K562 (cell line): ENCODE data around the gene SLC16A1. TPM values are rescaled to one million over a fixed set of nuclear protein-coding genes. Genes with fewer than 3 reads are reported as not detected.

ENCODE experiments used
- AFF1 ChIP-seq, 2 experiments: fragments of 450-650 bp; IDR thresholded peaks; 2 replicates each; pipeline ENCODE4 v1.6.1; 2018; ENCODE audit warnings: mild to moderate bottlenecking in 2 of 2, low read depth in 1 of 2; ENCODE audit not compliant: partially characterized antibody in 2 of 2
- FOXM1 ChIP-seq, 2 experiments: fragments of 450-650 bp in 1 of 2; sonication (generic) in 1 of 2; formaldehyde crosslinking in 1 of 2; IDR thresholded peaks; 2 replicates each; pipeline versions ENCODE4 v1.6.1 to v1.9.0; 2017 to 2022; ENCODE audit warnings: low read depth in 2 of 2, mild to moderate bottlenecking in 2 of 2, missing genetic modification reagents in 1 of 2, moderate library complexity in 1 of 2
- HCFC1 ChIP-seq: IDR thresholded peaks from 2 replicates; pipeline ENCODE4 v1.6.1; 2012; ENCODE audit warnings: low read depth, low read length, improper control_type of control experiment
- KAT7 ChIP-seq: sonication (generic); formaldehyde crosslinking; IDR thresholded peaks from 2 replicates; pipeline ENCODE4 v1.8.0; 2022; ENCODE audit warnings: missing genetic modification reagents, mild to moderate bottlenecking, borderline replicate concordance
- NCOA6 ChIP-seq: fragments of 450-650 bp; IDR thresholded peaks from 2 replicates; pipeline ENCODE4 v1.6.1; 2017; ENCODE audit warnings: mild to moderate bottlenecking
- RBM17 ChIP-seq: fragments of 200-400 bp; formaldehyde crosslinking; IDR thresholded peaks from 2 replicates; pipeline ENCODE4 v1.6.1; 2017; ENCODE audit warnings: low read depth, mild to moderate bottlenecking, low read length, borderline replicate concordance
- SIN3B ChIP-seq: fragments of 450-650 bp; IDR thresholded peaks from 2 replicates; pipeline ENCODE4 v1.6.1; 2017; ENCODE audit warnings: low read depth, mild to moderate bottlenecking, moderate library complexity
- SRSF9 ChIP-seq: fragments of 200-400 bp; formaldehyde crosslinking; IDR thresholded peaks from 2 replicates; pipeline ENCODE4 v1.6.1; 2017; ENCODE audit warnings: low read depth, low read length, borderline replicate concordance
- YY1 ChIP-seq, 3 experiments: IDR thresholded peaks; 2 replicates each; pipeline ENCODE4 v1.6.1; 2011; ENCODE audit warnings: low read length in 2 of 3, mild to moderate bottlenecking in 2 of 3, moderate library complexity in 2 of 3, borderline replicate concordance in 1 of 3, control low read depth in 1 of 3, low read depth in 1 of 3; ENCODE audit not compliant: insufficient read depth in 3 of 3, insufficient replicate concordance in 2 of 3, control insufficient read depth in 1 of 3, insufficient read length in 1 of 3; ENCODE audit errors: extremely low read depth in 1 of 3
- ZBTB33 ChIP-seq: sonication (generic); formaldehyde crosslinking; IDR thresholded peaks from 2 replicates; pipeline ENCODE4 v1.8.1; 2023; ENCODE audit warnings: mild to moderate bottlenecking, missing genetic modification reagents
- ZHX1 ChIP-seq: fragments of 150-350 bp; conservative IDR thresholded peaks from 2 replicates; pipeline ENCODE4 v1.6.1; 2014; ENCODE audit warnings: low read length
- ZNF76 ChIP-seq: fragments of 250-450 bp; sonication (Bioruptor Pico); IDR thresholded peaks from 2 replicates; pipeline ENCODE4 v1.4.0; 2020; ENCODE audit warnings: mild to moderate bottlenecking, moderate library complexity, borderline replicate concordance
- polyA plus RNA-seq, 8 experiments: library from polyadenylated mRNA; depleted of rRNA in 4 of 8; stranded (reverse) in 5 of 8; unstranded in 3 of 8; fragments of >200 nt; fragmentation: Nextera tagmentation in 2 of 8; fragmentation: Illumina TruSeq in 1 of 8; extraction: Ambion mirVana in 2 of 8; extraction: Trizol in 1 of 8; gene quantifications; 2 replicates each; pipeline versions ENCODE4 v1.2.1 to v1.2.3, GENCODE V29; 2011 to 2014; ENCODE audit warnings: inconsistent platforms in 1 of 8, missing spikeins in 1 of 8
- total RNA-seq, 7 experiments: library from RNA; depleted of rRNA in 6 of 7; stranded (reverse); fragments of >200 nt in 6 of 7; fragmentation: Illumina TruSeq in 2 of 7; extraction: Trizol in 2 of 7; gene quantifications; 2 replicates each; pipeline versions ENCODE4 v1.2.1 to v1.2.3, GENCODE V29; 2011 to 2021; ENCODE audit warnings: low replicate concordance in 1 of 7
- TF ChIP-seq, protein P1 (sequence below): fragments of 450-650 bp; IDR thresholded peaks from 2 replicates; pipeline ENCODE4 v1.6.1; 2016; ENCODE audit warnings: missing biosample characterization, missing genetic modification characterization
- TF ChIP-seq, protein P2 (sequence below): conservative IDR thresholded peaks from 2 replicates; pipeline ENCODE4 v1.6.1; 2011; ENCODE audit warnings: low read depth, mild to moderate bottlenecking, low read length; ENCODE audit not compliant: control insufficient read depth

The SLC16A1 gene
- total and polyA plus RNA-seq, 9 of the 15 experiments (the other 6 are each of a cell fraction or from before 2014, with no cell fraction given) = 73.1 to 244 (median 117) TPM

DNA sequence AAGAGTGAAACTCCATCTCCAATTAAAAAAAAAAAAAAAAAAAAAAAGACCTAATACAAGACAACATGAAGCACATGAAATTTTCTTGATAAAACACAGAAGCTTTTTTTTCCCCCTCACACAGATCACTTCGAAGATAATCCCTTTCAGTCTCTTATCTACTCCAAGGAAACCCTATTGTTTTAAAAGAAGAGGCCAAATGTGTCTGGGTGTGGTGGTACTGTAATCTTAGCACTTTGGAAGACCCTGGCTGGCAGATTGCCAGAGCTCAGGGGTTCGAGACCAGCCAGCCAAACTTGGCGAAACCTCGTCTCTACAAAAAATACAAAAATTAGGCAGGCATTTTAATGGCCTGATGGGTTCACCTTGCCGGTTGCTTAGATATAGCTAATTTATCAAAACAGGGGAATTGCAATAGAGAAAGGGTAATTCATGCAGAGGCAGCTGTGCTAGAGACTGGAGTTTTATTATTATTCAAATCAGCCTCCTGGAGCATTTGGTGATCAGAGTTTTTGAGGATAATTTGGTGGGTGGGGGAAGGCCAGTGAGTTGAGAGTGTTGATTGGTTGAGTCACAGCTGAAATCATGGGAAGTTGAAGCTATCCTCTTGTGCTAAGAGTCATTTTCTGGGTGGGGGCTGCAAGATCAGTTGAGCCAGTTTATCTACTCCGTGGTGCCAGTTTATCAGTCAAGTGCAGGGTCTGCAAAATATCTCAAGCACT, 62.5 kb downstream of the SLC16A1 start (continued):
- TF ChIP-seq, protein P1, sequence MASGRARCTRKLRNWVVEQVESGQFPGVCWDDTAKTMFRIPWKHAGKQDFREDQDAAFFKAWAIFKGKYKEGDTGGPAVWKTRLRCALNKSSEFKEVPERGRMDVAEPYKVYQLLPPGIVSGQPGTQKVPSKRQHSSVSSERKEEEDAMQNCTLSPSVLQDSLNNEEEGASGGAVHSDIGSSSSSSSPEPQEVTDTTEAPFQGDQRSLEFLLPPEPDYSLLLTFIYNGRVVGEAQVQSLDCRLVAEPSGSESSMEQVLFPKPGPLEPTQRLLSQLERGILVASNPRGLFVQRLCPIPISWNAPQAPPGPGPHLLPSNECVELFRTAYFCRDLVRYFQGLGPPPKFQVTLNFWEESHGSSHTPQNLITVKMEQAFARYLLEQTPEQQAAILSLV = no peak
- TF ChIP-seq NCOA6 (no peak), SIN3B (no peak), FOXM1 (IDR thresholded peaks at IDR 0.05; ENCODE audit: low read depth) (peak; percentile 81), FOXM1 (CRISPR knock-in tag; IDR thresholded peaks at IDR 0.05; ENCODE audit: low read depth) (no peak), AFF1 (IDR thresholded peaks at IDR 0.05; ENCODE audit: low read depth in 1 of 2, partially characterized antibody in 2 of 2) (no peak), KAT7 (CRISPR knock-in tag) (no peak), HCFC1 (no peak), SRSF9 (no peak), RBM17 (no peak), ZNF76 (no peak), YY1 (IDR thresholded peaks at IDR 0.05; ENCODE audit: borderline replicate concordance in 1 of 3, control insufficient read depth in 1 of 3, extremely low read depth in 1 of 3, insufficient read depth in 3 of 3, insufficient read length in 1 of 3, insufficient replicate concordance in 2 of 3, low read depth in 1 of 3, low read length in 2 of 3) (no peak), ZHX1 (no peak), ZBTB33 (CRISPR knock-in tag) (no peak)
- TF ChIP-seq, protein P2, sequence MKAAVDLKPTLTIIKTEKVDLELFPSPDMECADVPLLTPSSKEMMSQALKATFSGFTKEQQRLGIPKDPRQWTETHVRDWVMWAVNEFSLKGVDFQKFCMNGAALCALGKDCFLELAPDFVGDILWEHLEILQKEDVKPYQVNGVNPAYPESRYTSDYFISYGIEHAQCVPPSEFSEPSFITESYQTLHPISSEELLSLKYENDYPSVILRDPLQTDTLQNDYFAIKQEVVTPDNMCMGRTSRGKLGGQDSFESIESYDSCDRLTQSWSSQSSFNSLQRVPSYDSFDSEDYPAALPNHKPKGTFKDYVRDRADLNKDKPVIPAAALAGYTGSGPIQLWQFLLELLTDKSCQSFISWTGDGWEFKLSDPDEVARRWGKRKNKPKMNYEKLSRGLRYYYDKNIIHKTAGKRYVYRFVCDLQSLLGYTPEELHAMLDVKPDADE = no peak
